Muscle layer of duodenum (tissue), 2 donors: ENCODE measurements around the gene KIF16B.
"Not testable (repeated sequence)": the region's sequence is repeated elsewhere in the genome, so short reads cannot be mapped to it uniquely, and the experiment has no call there.

ENCODE experiments used
- H3K27ac ChIP-seq: one replicate; pipeline ENCODE4 v1.7.0; 2013; ENCODE audit warnings: mild to moderate bottlenecking, low read length
- H3K27me3 ChIP-seq: one replicate; pipeline ENCODE4 v1.7.0; 2013; ENCODE audit warnings: low read depth, mild to moderate bottlenecking, control low read depth, low read length
- H3K36me3 ChIP-seq, 2 donors: one replicate each; pipeline ENCODE4 v1.7.0; 2013; ENCODE audit warnings: low read length in 2 of 2, control low read depth in 1 of 2, mild to moderate bottlenecking in 1 of 2; ENCODE audit not compliant: insufficient read depth in 2 of 2, control insufficient read depth in 1 of 2
- H3K4me1 ChIP-seq, 2 donors: one replicate each; pipeline ENCODE4 v1.7.0; 2013; ENCODE audit warnings: low read length in 2 of 2, mild to moderate bottlenecking in 2 of 2, control low read depth in 1 of 2, moderate library complexity in 1 of 2; ENCODE audit not compliant: insufficient read depth in 2 of 2, control insufficient read depth in 1 of 2
- H3K4me3 ChIP-seq, 2 donors: one replicate each; pipeline ENCODE4 v1.7.0; 2013; ENCODE audit warnings: low read length in 2 of 2, low read depth in 1 of 2, mild to moderate bottlenecking in 1 of 2
- H3K9me3 ChIP-seq, 2 donors: one replicate each; pipeline ENCODE4 v1.7.0; 2013; ENCODE audit warnings: low read length in 2 of 2, control low read depth in 1 of 2, mild to moderate bottlenecking in 1 of 2; ENCODE audit not compliant: control insufficient read depth in 1 of 2
- donor health status: healthy.

The KIF16B gene

DNA sequence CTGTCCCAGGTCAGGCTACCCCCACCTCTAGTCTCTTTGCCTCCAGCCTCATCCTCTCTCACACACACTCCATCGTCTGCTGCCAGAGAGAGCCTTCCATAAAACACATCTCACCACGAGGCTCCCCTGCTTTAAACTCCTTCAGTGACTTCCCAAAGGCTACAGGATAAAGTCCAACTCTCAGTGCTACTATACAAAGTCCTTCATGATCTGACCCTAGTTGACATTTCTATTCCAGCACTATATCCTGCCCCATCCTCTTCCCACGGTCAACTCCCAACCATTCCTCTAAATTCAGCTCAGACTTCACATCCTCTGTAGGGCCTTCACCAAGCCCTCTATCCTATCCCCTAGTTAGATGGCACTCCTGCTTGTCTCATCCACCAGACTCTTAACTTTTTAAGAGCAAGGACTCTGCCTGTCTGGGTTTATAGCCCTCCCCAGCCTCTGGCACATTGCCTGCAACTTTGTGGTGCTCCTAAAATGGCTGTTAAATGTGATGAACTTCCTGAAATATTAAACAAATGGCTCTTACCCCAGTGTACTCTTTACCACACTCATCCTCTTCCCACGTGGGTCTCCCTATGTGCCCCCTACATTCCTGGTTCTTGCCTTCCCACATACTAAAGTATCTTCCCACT, 36.1 kb downstream of the KIF16B start:
- Histone ChIP-seq H3K4me3 (no peak overlapping the region), H3K9me3 (no peaks in the 10 kb centered on the region), H3K4me1 (no peaks in the 10 kb centered on the region), H3K36me3 (no peaks in the 10 kb centered on the region), H3K27ac (no peak overlapping the region), H3K27me3 (no peaks in the 10 kb centered on the region)

DNA sequence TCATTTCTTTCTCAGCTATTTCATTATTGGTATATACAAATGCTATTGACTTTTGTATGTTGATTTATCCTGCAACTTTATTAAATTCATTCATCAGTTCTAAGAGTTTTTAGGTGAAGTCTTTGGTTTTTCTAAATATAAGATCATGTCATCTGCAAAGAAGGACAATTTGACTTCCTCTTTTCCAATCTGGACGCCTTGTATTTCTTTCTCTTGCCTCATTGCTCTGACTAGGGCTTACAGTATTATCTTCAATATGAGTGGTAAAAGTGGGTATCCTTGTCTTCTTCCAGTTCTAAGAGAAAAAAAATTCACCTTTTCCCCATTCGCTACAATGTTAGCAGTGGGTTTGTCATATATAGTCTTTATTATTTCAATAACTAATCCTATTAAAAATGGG, 38.0 kb downstream of the KIF16B start:
- Histone ChIP-seq H3K36me3 (no peaks in the 10 kb centered on the region), H3K27ac (no peak overlapping the region), H3K4me3 (no peak overlapping the region), H3K27me3 (no peaks in the 10 kb centered on the region), H3K4me1 (no peaks in the 10 kb centered on the region), H3K9me3 (no peaks in the 10 kb centered on the region)

DNA sequence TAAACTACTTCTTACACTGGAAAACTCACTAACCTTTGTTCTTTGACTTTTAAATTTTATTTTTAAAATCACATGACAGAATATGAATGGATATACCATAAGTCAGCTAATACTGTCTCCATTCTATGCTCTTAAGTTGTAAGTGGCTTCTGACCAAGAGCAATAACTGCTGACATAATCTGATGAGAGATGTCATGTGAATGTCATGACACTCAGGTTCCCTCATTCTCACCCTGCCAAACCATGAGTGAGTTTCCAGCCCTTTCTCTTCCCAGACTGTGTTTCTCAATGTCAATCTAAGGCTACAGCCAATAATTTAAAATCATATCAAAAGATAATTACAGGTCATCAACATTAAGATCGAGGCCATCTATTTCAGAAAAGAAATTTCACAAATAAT, 39.7 kb downstream of the KIF16B start:
- Histone ChIP-seq H3K27me3 (no peaks in the 10 kb centered on the region), H3K4me1 (no peaks in the 10 kb centered on the region), H3K9me3 (no peaks in the 10 kb centered on the region), H3K4me3 (no peak overlapping the region), H3K27ac (no peak overlapping the region), H3K36me3 (no peaks in the 10 kb centered on the region)

DNA sequence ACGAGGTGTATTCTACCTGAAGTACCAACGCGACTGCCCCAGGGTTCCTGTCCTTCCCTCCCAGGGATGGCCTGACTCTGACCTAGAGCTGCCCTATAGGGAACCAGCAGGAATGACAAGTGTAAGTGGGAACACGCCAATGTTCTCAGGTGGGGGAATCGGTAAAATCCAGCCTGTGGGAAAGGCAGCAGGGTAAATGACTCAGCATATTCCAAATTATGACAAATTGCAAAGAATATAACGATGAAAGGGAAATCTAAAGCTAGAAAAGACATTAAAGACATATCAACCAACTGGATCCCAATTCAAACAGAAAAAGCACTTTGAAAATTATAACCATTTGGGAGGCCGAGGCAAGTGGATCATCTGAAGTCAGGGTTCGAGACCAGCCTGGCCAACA, 41.8 kb downstream of the KIF16B start:
- Histone ChIP-seq H3K4me3 (no peak overlapping the region), H3K27me3 (no peaks in the 10 kb centered on the region), H3K36me3 (peaks cover 0 to 12% of the 10 kb centered on the region in 2 donors), H3K9me3 (no peaks in the 10 kb centered on the region), H3K27ac (no peak overlapping the region), H3K4me1 (no peaks in the 10 kb centered on the region)

DNA sequence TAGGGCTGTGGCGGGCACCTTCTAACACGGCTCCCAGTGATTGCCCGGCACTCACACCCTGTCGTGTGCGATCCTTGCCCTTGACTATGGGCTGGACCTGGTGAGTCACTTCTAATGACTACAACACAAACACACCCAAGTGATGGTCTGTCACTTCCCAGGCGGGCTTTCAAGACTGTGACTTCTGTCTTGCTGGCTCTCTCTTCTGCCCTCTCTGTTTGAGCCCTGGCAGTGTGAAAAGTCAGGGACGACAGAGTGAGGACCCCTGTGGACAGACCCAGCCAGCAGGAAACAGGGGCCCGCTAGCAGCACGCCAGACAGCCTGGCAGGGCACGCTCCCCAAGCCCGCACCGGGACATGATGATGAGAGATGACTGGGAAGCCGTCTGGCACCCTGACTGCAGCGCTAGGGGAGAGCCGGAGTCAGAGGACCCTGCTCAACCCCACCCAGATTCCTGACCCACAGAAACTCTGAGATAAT, 43.0 kb downstream of the KIF16B start:
- peaks cover 0 to 18% of the 10 kb centered on the region in 2 donors for H3K36me3 ChIP-seq
- H3K4me3 ChIP-seq: no peak overlapping the region
- no peak overlapping the region for H3K27ac ChIP-seq
- no peaks in the 10 kb centered on the region for H3K27me3 ChIP-seq
- no peaks in the 10 kb centered on the region for H3K4me1 ChIP-seq
- no peaks in the 10 kb centered on the region for H3K9me3 ChIP-seq

DNA sequence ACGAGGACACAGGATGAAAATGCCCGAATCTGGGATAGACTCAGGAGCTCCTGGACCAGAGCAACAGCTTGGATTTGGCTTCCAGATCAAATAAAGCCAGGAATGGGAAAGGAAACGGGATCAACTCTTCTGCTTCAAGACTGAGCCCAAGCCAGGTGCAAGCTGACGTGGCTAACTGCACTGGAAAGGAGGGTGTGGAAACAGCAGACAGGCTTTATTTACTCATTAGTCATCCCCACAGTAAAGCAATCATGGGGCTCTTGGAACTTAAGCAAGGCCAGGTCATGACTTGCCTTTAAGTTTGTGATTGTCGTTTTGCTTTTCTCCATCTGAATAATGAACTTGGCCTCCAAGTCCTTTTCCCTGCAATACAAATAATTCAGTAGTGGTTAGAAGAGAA, 45.2 kb downstream of the KIF16B start:
- no peaks in the 10 kb centered on the region for H3K4me1 ChIP-seq
- no peaks in the 10 kb centered on the region for H3K27me3 ChIP-seq
- H3K9me3 ChIP-seq: no peaks in the 10 kb centered on the region
- H3K27ac ChIP-seq: peak overlapping the region; percentile 74
- H3K36me3 ChIP-seq: peaks cover 0 to 20% of the 10 kb centered on the region in 2 donors
- H3K4me3 ChIP-seq: no peak overlapping the region

DNA sequence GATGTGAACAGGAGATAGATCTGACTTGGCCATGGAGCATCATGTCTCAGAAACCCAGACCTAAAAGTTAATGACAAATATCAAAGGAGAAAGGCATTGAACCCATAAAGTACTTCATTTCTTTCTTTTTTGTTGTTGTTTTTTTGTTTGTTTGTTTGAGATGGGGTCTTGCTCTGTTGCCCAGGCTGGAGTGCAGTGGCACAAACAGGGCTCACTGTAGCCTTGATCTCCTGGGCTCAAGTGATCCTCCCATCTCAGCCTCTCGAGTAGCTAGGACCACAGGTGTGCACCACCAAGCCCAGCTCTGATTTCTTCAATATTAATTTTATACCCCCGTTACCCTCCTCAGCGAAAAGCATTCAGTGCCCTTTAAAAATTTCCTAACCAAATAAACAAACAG, 45.8 kb downstream of the KIF16B start:
- H3K36me3 ChIP-seq: peaks cover 0 to 20% of the 10 kb centered on the region in 2 donors
- no peaks in the 10 kb centered on the region for H3K9me3 ChIP-seq
- H3K27me3 ChIP-seq: no peaks in the 10 kb centered on the region
- no peak overlapping the region for H3K4me3 ChIP-seq
- no peaks in the 10 kb centered on the region for H3K4me1 ChIP-seq
- peak overlapping the region; percentile 74 for H3K27ac ChIP-seq

DNA sequence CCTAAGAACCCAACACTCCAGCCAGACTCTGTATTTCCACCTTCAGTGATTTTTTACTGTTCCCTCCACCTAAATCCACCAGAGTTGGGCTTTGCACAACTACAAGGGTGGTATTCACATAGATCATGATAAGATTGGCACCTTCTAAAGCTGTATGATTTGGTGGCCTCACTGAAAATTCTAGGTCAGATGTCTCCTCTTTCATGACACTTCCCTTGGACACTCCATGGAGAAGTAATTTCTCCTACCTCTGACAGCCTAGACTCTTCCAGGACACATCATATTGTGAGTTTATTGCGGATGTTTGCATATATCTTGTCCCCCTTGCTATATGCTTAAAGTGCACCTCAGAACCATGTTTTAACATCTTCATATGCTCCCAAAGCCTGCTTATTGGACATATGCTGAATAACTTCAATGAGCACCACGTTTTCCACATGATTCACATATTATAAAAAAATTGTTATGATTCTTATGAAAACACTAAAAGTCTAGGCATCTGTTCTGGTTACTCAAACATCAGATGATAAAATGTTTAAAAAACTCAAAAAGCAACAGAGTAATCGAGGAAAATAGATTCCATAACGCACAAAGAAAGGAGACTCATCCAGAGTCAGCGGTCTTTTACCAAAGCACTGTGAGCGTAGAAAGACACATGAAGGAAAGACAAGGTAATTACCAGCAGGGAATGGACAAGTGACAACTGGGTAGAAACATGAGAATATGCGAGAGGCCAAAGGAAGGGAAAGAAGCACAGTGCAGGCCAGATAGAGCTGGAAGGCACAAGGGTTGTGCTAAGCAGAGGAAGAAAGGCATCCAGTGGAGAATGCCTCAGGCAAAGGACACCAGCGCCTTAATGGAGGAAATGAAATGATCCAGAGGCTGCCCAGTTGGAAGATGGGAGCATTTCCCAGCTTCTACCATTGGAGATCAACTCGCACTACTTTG, 46.5 kb downstream of the KIF16B start:
- Histone ChIP-seq H3K4me3 (no peak overlapping the region), H3K27me3 (no peaks in the 10 kb centered on the region), H3K4me1 (no peaks in the 10 kb centered on the region), H3K27ac (no peak overlapping the region), H3K9me3 (no peaks in the 10 kb centered on the region), H3K36me3 (peaks cover 0 to 20% of the 10 kb centered on the region in 2 donors)

DNA sequence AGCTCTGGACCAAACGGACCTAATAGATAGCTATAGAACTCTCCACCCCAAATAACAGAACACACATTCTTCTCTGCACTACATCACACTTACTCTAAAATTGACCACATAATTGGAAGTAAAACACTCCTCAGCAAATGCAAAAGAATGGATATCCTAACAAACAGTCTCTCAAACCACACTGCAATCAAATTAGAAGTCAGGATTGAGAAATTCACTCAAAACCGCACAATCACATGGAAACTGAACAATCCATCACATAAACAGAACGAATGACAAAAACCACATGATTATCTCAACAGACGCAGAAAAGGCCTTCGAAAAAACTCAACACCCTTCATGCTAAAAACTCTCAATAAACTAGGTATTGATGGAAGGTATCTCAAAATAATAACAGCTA, 50.6 kb downstream of the KIF16B start:
- H3K4me1 ChIP-seq, H3K27ac ChIP-seq, H3K27me3 ChIP-seq, H3K4me3 ChIP-seq, H3K9me3 ChIP-seq: not testable (repeated sequence)
- H3K36me3 ChIP-seq: peaks cover 0 to 16% of the 10 kb centered on the region in 2 donors

DNA sequence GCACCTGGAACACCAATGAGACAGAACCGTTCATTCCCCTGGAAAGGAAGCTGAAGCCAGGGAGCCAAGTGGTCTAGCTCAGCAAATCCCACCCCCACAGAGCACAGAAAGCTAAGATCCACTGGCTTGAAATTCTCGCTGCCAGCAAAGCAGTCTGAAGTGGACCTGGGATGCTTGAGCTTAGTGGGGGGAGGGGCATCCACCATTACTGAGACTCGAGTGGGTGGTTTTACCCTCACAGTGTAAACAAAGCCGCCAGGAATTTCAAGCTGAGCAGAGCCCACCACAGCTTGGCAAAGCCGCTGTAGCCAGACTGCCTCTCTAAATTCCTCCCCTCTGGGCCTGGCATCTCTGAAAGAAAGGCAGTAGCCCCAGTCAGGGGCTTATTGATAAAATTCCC, 53.1 kb downstream of the KIF16B start:
- Histone ChIP-seq H3K27me3 (no peaks in the 10 kb centered on the region), H3K36me3 (peaks cover 0 to 2% of the 10 kb centered on the region in 2 donors), H3K4me3 (no peak overlapping the region), H3K4me1 (no peaks in the 10 kb centered on the region), H3K27ac (no peak overlapping the region), H3K9me3 (no peaks in the 10 kb centered on the region)

DNA sequence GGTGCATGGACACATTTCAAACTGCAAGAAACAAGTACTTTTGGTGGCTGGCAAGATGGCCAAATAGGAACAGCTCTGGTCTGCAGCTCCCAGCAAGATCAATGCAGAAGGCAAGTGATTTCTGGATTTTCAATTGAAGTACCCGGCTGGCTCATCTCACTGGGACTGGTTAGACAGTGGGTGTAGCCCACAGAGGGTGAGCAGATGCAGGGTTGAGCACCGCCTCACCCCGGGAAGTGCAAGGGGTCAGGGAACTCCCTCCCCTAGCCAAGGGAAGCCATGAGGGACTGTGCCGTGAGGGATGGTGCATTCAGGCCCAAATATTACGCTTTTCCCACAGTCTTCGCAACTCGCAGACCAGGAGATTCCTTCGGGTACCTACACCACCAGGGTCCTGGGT, 53.6 kb downstream of the KIF16B start:
- not testable (repeated sequence) for H3K4me3 ChIP-seq, H3K27ac ChIP-seq, H3K36me3 ChIP-seq, H3K4me1 ChIP-seq, H3K27me3 ChIP-seq, H3K9me3 ChIP-seq
